SKM-1 (cell line): Measurements from ENCODE around the gene CD58.

ENCODE experiments used
- DNase-seq: peaks from one replicate; lab custom pipeline; 2025; ENCODE audit not compliant: unreplicated experiment; lab: John Stamatoyannopoulos, UW

The CD58 gene

GRCh38 chr1:116544588-116545358 lies 26.1 kb downstream of the CD58 start:
- DNase-seq, result no peak

- DNase-seq, result no peak
These were observed 30.7 kb downstream of the CD58 start for GRCh38 chr1:116540088-116540487.

DNA sequence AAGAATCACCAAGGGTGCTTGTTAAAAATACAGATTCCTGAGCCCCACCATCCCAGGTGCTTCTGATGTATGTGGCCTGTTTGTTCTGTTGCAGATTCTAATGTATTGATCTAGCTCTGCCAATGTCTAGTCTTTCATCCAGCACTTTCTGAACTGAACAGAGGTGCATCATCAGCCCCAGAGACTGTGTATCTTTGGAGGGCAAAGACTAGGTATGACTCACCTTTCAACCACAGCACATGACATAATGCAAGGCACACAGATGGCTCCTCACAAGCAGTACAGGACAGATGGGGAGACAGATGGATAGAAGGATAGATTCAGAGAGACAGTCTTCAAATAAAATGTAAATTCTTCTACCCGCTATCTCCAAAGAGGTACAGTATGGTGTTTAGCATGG lies 32.3 kb downstream of the CD58 start:
- DNase-seq, result no peak

GRCh38 chr1:116537898-116538297 lies 32.9 kb downstream of the CD58 start:
- DNase-seq, result no peak

DNA sequence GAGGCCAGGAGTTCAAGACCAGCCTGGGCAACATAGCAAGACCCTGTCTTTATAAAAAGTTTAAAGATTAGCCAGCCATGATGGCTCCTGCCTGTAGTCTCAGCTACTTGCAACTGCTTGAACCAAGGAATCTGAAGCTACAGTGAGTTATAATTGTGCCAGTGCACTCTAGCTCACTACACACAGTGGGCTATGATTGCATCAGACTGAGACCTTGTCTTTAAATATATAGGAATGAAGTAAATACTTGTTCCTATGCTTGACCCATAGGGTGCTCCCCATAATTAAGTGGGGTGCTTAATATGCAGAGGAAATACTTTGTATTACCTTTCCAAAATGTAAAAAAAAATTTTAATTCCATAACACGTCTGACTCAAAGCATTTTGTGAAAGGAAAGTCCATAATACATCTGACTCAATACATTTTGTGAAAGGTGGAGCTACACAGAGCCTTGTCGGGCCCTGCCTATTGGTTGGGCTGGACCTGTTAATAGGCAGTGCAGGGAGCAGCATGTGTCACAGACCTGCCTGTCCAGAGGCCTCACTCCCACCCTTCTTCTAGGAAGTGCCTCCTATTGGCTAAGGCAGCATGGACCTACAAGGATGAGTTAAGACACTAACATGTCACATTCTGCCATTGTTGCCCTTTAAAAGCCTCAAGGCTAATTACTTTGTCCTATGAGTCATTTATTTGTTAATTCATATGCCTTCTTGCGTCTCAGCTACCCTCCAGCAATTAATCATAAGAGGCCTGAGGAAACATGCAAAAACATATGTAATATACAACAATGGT lies 33.6 kb downstream of the CD58 start:
- DNase-seq, result no peak

- no peak for DNase-seq
These were observed 36.6 kb downstream of the CD58 start for GRCh38 chr1:116534014-116534739.

- DNase-seq, result no peak
These were observed 37.4 kb downstream of the CD58 start for GRCh38 chr1:116533429-116533820.

GRCh38 chr1:116532671-116533428 lies 38.0 kb downstream of the CD58 start:
- no peak for DNase-seq

DNA sequence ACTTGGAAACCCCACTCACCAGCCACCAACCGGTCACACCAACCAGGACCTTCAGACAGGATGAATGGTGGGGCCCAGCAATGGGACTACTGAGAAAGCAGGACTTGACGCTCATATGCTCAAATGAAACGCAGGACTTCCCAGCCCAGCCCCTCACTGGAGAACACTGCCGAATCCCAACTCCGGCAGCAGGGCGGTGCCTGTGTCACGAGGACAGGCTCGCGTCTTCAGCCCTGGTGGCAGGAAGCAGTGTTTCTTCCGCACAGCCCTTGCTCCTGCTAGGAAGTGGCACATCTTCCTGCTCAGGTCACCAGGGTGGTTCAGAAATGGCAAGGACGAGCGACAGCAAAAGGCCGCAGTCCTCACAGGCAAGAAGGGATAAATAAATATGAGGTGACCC lies 38.9 kb downstream of the CD58 start:
- no peak for DNase-seq

- DNase-seq, result no peak
These were observed 41.1 kb downstream of the CD58 start for GRCh38 chr1:116529681-116530080.

DNA sequence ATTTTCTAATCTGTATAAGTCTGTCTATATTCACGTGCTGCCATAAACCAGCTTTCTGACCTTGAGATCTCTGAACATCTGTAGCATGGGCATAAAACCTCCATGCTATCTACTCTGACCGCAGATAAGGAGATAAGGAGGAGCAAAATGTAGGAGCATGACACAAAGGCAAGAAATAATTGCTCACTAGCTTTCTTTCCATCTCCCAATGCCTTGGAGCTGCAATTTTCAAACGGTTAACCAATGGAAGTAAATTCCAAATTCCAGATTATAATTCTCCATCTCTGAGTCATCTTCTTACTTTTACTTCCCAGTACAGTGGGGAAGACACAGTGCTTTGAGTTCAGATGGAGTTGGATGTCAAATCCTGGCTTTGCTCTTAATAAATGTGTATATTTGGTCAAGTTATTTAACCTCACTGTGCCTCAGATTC lies 41.6 kb downstream of the CD58 start:
- DNase-seq, result no peak

DNA sequence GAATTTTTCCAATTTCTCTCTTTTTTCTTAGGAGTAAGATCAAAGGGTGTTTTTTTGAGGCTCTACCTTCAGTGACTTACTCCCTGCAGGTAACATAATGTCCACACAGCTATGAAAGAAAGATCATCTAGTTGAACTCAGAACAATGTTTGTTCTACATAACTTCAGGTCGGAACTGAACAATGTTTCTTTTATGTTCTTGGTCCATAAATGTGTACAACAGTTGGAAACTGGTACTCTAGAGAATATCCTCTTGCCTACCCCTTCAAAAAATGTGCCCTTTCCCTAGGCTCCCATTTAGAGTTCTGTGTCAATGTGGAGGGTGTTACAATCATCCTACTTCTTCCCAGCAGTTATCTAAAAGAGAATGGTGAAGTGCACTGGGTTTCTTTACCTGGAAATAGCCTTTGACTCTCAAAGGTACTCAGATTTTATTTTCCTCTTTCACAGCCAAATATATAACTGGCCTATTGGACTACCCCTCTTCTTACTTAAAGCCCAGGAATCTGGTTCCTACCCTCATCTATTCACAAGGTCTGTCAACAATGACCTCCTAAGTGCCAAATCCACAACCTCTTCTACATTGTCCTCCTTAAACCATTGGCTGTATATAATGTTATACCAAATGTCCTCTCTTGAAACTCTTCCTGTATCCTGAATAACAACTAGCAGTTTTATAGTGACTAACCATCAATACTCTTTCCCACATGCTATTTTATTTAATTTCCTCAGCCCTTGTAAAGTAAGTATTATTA lies 42.3 kb downstream of the CD58 start:
- no peak for DNase-seq

DNA sequence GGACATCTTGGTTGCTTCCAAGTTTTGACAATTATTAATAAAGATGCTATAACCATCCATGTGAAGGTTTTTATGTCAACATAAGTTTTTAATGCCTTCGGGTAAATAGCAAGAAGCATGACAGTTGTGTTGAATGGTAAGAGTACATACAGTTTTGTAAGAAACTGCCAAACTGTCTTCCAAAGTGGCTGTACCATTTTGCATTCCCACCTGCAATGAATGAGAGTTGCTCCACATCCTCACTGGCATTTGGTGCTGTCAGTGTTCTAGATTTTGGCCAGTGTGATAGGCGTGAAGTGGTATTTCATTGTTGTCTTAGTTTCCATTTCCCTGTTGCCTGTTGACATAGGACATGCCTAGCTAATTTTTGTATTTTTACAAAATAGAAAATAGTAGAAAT lies 45.4 kb downstream of the CD58 start:
- no peak for DNase-seq

DNA sequence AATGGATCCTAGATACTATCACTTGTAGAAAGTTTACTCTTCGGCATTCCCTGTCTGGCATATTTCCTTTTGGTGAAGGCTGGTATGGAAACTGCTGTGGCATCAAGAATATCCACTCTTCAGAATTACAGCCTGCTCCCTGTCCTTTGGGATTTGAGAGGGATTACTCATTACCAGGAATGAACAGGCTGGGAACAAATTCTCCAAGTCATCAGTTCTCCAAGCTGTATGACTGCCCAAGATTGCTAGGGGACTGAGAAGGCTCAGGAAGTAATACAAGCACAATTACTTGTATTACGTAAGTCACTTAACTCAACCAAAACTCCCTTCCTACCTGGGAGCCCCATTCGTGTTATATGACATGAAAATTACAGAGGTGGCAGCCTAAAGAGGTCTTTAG lies 49.6 kb downstream of the CD58 start:
- DNase-seq, result no peak

DNA sequence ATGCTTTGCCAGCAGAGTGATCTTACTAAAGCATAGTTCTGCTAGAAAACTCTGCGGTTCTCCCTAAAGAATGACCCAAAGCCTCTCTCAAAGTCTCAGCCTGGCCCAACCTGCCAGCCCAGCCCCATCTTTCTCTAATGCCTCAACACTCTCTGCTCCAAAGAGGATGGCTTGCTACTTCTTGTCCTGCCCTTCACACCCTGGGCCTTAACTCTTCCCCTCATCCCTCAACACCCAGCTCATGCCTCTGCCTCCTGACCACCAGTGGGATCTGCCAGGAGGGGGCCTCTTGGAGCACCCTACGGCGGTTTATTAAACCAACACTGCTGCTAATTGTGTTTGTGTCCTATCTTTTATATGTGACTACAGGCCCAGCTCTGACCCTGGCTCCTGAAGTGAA lies 52.4 kb downstream of the CD58 start:
- DNase-seq, result no peak

DNA sequence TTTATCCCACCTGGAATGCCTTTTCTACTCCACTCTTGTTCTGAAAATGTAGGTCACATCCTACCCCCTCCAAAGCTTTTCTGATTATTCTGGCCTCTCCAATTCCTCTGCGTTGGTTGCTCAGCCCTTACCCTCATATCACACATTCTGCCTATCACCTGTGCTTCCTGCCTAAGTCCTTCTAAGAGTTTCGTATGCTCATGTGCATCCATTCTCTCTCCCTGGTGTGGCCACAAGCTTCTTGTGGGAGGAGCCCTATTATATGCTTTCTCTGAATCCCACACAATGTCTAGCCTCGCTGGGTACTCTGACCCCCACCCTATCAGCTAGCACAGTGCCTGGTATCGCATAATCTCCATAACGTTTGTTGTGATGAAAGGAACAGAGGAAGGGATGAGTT lies 54.2 kb downstream of the CD58 start:
- no peak for DNase-seq

- DNase-seq, result no peak
These were observed 55.1 kb downstream of the CD58 start for GRCh38 chr1:116515702-116516101.

- peak; percentile 99 for DNase-seq
These were observed 55.9 kb downstream of the CD58 start for GRCh38 chr1:116514708-116515525.

DNA sequence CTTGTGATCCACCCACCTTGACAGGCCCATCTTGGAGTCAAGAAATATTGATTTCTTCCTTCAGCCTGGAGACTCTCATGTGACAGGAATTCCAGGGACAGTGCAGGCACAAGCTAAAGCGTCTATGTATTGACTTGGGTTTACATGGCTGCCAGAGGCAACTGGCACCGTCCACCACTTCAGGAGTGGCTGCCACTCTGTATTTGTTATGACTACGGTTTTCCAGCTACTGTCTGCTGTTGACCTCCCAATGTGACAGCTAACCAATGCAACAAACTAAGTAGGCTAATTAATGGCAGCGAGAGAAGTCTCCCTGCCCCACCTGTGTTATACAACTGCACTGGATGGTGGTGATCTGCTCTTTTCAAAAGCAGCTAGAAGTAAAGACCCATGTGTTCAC lies 56.9 kb downstream of the CD58 start:
- no peak for DNase-seq
